ENCODE measurements around the gene EFHD1.
"Not testable (repeated sequence)": the region's sequence is repeated elsewhere in the genome, so short reads cannot be mapped to it uniquely, and the experiment has no call there.

EFHD1 gene

DNA sequence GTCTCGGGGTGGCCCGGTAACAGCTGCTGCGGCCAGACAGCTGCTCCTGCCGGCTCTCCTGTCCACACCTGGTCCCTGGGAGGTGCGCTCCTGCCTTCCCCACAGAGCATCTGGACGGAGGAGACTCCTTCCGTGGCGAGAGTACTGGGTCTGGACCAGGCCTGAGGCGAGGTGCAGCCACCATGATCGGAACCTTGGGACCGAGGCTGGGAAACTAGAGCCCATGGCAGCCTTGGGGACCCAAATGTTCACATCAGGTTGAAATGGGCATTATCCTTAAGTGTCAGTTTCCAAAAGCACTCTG lies 64.4 kb downstream of the EFHD1 start:
- Histone ChIP-seq H3K36me3 (ENCODE audit: control insufficient read depth, insufficient read depth, low read length) (no peaks in the 10 kb centered on the region; the same call in 1 of the 2 replicates), H3K9ac (ENCODE audit: low read length) (peak overlapping the region; percentile 97), H3K27ac (ENCODE audit: low read depth, low read length) (peak overlapping the region; percentile 60), H3K27me3 (ENCODE audit: control insufficient read depth, insufficient read depth, low read length) (no peaks in the 10 kb centered on the region), H3K9me3 (ENCODE audit: control insufficient read depth, insufficient read depth, low read depth, low read length) (no peaks in the 10 kb centered on the region), H3K4me3 (ENCODE audit: low read depth, low read length) (peak overlapping the region; percentile 100), H3K4me1 (ENCODE audit: control insufficient read depth, insufficient read depth, low read length) (peaks cover 20% of the 10 kb centered on the region)

DNA sequence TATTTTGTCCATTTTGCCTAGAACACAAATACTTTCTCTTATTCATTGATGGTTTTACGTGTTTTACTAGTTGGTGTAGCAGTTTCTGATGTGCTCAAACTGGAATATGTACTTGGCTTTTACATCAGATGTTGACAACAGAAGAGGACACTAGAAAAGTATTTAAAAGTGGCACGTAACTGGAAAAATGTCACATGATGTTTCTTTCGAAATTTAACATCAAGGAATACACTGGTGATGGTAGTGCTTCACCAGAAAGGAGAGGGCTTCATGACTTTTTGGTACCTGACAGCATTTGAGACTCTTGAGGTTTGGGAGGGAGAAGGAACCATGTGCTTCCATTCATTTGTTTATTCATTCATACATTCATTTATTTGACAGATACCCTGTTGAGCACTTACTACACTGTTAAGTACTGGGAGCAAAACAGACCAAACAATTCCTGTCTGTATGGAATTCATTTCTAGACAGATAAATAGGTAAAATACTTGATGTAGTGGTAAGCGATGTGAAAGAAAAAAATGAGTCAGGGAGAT lies 65.2 kb downstream of the EFHD1 start:
- Histone ChIP-seq H3K9me3 (ENCODE audit: control insufficient read depth, insufficient read depth, low read depth, low read length) (no peaks in the 10 kb centered on the region), H3K27me3 (ENCODE audit: control insufficient read depth, insufficient read depth, low read length) (no peaks in the 10 kb centered on the region), H3K9ac (ENCODE audit: low read length) (peak overlapping the region; percentile 97), H3K4me1 (ENCODE audit: control insufficient read depth, insufficient read depth, low read length) (peaks cover 20% of the 10 kb centered on the region), H3K4me3 (ENCODE audit: low read depth, low read length) (peak overlapping the region; percentile 100), H3K27ac (ENCODE audit: low read depth, low read length) (no peak overlapping the region), H3K36me3 (ENCODE audit: control insufficient read depth, insufficient read depth, low read length) (peaks cover 3% of the 10 kb centered on the region)

DNA sequence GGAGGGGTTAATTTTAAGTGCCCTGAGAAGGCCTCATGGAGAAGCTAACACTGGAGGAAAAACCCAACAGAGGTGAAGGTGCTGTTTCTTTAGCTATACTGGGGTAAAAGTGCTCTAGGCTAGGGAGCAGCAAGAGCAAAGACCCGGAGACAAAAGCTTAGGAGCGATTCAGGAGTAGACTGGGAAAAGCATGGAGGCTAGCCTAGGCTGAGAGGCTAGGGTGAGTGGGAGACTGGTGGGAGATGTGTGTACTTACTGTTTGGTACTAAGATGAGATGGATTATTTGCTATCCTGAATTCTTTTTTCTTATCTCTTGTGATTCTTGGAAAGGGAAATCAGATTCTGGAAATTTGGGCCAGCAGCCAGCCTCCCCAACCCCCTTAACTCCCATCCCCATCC lies 65.7 kb downstream of the EFHD1 start:
- Histone ChIP-seq H3K9ac (ENCODE audit: low read length) (no peak overlapping the region), H3K27ac (ENCODE audit: low read depth, low read length) (no peak overlapping the region), H3K27me3 (ENCODE audit: control insufficient read depth, insufficient read depth, low read length) (no peaks in the 10 kb centered on the region), H3K9me3 (ENCODE audit: control insufficient read depth, insufficient read depth, low read depth, low read length) (no peaks in the 10 kb centered on the region), H3K36me3 (ENCODE audit: control insufficient read depth, insufficient read depth, low read length) (peaks cover 8% of the 10 kb centered on the region), H3K4me3 (ENCODE audit: low read depth, low read length) (peak overlapping the region; percentile 100), H3K4me1 (ENCODE audit: control insufficient read depth, insufficient read depth, low read length) (peaks cover 20% of the 10 kb centered on the region)

DNA sequence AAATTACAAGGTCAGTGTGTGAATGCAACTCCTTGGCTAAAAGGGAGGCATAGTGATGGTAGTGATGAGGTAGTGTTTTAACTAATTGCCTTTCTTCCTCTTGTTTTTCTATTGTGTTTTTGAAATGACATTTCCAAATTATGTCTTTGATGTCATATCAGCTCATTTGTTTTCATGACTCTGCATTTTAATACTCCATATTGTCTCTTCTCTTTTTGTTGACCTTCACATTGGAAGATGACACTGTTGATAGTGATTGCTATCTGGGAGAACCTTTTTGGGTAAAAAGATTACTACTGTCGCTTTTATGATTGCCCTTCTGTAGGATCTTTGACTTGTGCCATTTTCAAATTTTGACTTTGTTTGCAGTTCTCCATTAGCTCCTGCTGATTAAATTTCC lies 66.8 kb downstream of the EFHD1 start:
- Histone ChIP-seq H3K9me3 (ENCODE audit: control insufficient read depth, insufficient read depth, low read depth, low read length) (no peaks in the 10 kb centered on the region), H3K4me1 (ENCODE audit: control insufficient read depth, insufficient read depth, low read length) (peaks cover 20% of the 10 kb centered on the region), H3K27ac (ENCODE audit: low read depth, low read length) (no peak overlapping the region), H3K27me3 (ENCODE audit: control insufficient read depth, insufficient read depth, low read length) (no peaks in the 10 kb centered on the region), H3K36me3 (ENCODE audit: control insufficient read depth, insufficient read depth, low read length) (peaks cover 15% of the 10 kb centered on the region), H3K4me3 (ENCODE audit: low read depth, low read length) (no peak overlapping the region), H3K9ac (ENCODE audit: low read length) (no peak overlapping the region)

DNA sequence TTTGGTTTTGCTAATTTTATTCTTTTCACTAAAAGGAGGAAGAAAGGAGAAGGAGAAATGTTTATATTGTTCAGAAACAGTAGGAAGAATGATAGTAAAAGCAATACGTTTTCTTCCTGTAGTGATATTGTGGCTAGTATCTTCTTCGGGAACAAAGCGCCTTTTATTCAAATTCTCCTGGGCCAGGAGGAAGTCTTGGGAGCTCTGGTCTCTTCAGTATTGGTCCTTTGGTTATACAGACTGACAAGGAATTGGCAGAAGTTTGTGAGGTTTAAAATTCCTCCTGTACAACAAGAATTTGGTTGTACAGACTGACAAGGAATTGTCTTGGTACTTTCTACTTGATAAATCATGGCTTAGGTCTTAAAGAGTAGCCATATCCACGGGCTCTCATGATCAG lies 73.7 kb downstream of the EFHD1 start:
- Histone ChIP-seq H3K36me3 (ENCODE audit: control insufficient read depth, insufficient read depth, low read length) (peaks cover 38% of the 10 kb centered on the region), H3K9me3 (ENCODE audit: control insufficient read depth, insufficient read depth, low read depth, low read length) (no peaks in the 10 kb centered on the region), H3K4me3 (ENCODE audit: low read depth, low read length) (no peak overlapping the region), H3K27me3 (ENCODE audit: control insufficient read depth, insufficient read depth, low read length) (no peaks in the 10 kb centered on the region), H3K4me1 (ENCODE audit: control insufficient read depth, insufficient read depth, low read length) (no peaks in the 10 kb centered on the region), H3K9ac (ENCODE audit: low read length) (no peak overlapping the region), H3K27ac (ENCODE audit: low read depth, low read length) (no peak overlapping the region)

DNA sequence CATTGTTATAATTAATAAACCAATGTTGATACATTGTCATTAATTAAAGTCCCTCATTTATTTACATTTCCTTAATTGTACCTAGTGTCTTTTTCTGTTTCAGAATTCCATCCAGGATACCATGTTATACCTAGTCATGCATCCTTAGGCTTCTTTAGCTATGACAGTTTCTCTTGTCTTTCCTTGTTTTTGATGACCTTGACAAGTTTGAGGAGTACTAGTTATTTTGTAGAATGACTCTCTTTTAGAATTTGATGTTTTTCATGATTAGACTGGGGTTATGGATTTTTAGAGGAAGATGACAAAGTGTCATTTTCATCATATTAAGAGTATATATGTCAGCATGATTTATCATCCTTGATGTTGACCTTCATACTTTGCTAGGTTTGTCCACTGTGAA lies 80.1 kb downstream of the EFHD1 start:
- Histone ChIP-seq H3K9me3 (ENCODE audit: control insufficient read depth, insufficient read depth, low read depth, low read length) (no peaks in the 10 kb centered on the region), H3K4me1 (ENCODE audit: control insufficient read depth, insufficient read depth, low read length) (no peaks in the 10 kb centered on the region), H3K4me3 (ENCODE audit: low read depth, low read length) (no peak overlapping the region), H3K27ac (ENCODE audit: low read depth, low read length) (no peak overlapping the region), H3K36me3 (ENCODE audit: control insufficient read depth, insufficient read depth, low read length) (peaks cover 10% of the 10 kb centered on the region; the same call in 1 of the 2 replicates), H3K9ac (ENCODE audit: low read length) (no peak overlapping the region), H3K27me3 (ENCODE audit: control insufficient read depth, insufficient read depth, low read length) (no peaks in the 10 kb centered on the region)

DNA sequence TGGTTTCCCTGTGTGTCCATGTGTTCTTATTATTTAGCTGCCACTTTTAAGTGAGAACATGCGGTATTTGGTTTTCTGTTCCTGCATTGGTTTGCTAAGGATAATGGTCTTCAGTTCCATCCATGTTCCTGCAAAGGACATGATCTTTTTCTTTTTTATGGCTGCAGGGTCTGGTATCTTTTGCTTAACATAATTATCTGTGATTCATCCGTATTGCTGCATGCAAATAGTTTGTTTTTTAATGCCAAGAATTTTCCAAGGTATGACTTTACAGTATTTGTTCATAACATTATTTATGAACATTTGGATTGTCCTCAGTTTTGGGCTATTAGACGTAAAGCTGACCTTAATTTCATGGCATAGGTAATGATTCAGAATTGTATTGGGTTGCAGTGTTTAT lies 81.6 kb downstream of the EFHD1 start:
- H3K9ac ChIP-seq (ENCODE audit: low read length): no peak overlapping the region
- H3K4me3 ChIP-seq (ENCODE audit: low read depth, low read length): no peak overlapping the region
- H3K4me1 ChIP-seq (ENCODE audit: control insufficient read depth, insufficient read depth, low read length): no peaks in the 10 kb centered on the region
- peaks cover 13% of the 10 kb centered on the region; the same call in 1 of the 2 replicates for H3K36me3 ChIP-seq (ENCODE audit: control insufficient read depth, insufficient read depth, low read length)
- H3K9me3 ChIP-seq (ENCODE audit: control insufficient read depth, insufficient read depth, low read depth, low read length): no peaks in the 10 kb centered on the region
- H3K27ac ChIP-seq (ENCODE audit: low read depth, low read length): no peak overlapping the region
- H3K27me3 ChIP-seq (ENCODE audit: control insufficient read depth, insufficient read depth, low read length): no peaks in the 10 kb centered on the region

DNA sequence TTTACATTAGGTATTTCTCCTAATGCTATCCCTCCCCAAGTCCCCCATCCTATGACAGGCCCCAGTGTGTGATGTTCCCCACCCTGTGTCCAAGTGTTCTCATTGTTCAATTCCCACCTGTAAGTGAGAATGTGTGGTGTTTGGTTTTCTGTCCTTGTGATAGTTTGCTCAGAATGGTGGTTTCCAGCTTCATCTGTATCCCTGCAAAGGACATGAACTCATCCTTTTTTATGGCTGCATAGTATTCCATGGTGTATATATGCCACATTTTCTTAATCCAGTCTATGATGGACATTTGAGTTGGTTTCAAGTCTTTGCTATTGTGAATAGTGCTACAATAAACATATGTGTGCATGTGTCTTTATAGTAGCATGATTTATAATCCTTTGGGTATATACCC lies 86.7 kb downstream of the EFHD1 start:
- H3K9ac ChIP-seq (ENCODE audit: low read length); H3K4me3 ChIP-seq (ENCODE audit: low read depth, low read length); H3K27ac ChIP-seq (ENCODE audit: low read depth, low read length); H3K4me1 ChIP-seq (ENCODE audit: control insufficient read depth, insufficient read depth, low read length); H3K27me3 ChIP-seq (ENCODE audit: control insufficient read depth, insufficient read depth, low read length); H3K9me3 ChIP-seq (ENCODE audit: control insufficient read depth, insufficient read depth, low read depth, low read length): not testable (repeated sequence)
- peaks cover 22% of the 10 kb centered on the region for H3K36me3 ChIP-seq (ENCODE audit: control insufficient read depth, insufficient read depth, low read length)

DNA sequence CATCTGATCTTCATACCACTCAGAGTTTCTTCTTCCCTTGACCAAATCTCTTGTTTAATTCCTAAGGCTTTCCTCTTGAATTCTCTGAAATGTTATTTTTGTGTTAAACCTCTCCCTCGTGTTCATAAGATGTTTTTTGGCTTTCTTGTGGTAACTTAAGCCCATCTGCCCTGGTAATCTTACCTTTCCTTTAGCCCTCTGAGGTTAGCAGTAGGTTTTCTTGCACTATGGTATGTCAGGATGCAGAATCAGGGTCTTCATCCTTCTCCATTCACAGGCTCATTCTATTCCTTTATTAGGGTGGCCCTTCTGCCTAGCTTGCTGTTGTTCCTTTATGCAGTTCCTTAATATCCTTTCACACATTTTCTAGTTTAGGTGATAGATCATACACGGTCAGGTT lies 87.9 kb downstream of the EFHD1 start:
- no peaks in the 10 kb centered on the region for H3K9me3 ChIP-seq (ENCODE audit: control insufficient read depth, insufficient read depth, low read depth, low read length)
- H3K27ac ChIP-seq (ENCODE audit: low read depth, low read length): no peak overlapping the region
- H3K36me3 ChIP-seq (ENCODE audit: control insufficient read depth, insufficient read depth, low read length): peaks cover 32% of the 10 kb centered on the region
- no peak overlapping the region for H3K4me3 ChIP-seq (ENCODE audit: low read depth, low read length)
- H3K27me3 ChIP-seq (ENCODE audit: control insufficient read depth, insufficient read depth, low read length): no peaks in the 10 kb centered on the region
- H3K9ac ChIP-seq (ENCODE audit: low read length): no peak overlapping the region
- no peaks in the 10 kb centered on the region for H3K4me1 ChIP-seq (ENCODE audit: control insufficient read depth, insufficient read depth, low read length)

DNA sequence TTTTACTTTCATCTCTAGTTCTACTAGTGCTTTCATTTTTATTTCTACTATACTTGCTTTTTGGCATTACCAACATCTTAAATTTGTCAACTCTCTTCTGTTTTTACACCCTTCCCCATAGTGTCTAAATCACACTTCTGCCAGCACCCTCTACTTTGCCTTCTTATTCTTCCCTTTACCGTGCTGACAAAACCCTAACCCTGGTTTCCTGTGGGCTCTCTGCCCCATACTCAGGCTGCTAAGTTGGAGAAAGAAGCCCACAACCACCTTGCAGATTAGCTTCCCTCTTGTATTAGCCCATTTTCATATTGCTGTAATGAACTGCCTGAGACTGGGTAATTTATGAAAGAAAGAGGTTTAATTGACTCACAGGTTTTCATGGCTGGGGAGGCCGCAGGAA lies 88.5 kb downstream of the EFHD1 start:
- Histone ChIP-seq H3K4me1 (ENCODE audit: control insufficient read depth, insufficient read depth, low read length) (no peaks in the 10 kb centered on the region), H3K4me3 (ENCODE audit: low read depth, low read length) (no peak overlapping the region), H3K36me3 (ENCODE audit: control insufficient read depth, insufficient read depth, low read length) (peaks cover 32% of the 10 kb centered on the region), H3K27me3 (ENCODE audit: control insufficient read depth, insufficient read depth, low read length) (no peaks in the 10 kb centered on the region), H3K9me3 (ENCODE audit: control insufficient read depth, insufficient read depth, low read depth, low read length) (no peaks in the 10 kb centered on the region), H3K9ac (ENCODE audit: low read length) (no peak overlapping the region), H3K27ac (ENCODE audit: low read depth, low read length) (no peak overlapping the region)

DNA sequence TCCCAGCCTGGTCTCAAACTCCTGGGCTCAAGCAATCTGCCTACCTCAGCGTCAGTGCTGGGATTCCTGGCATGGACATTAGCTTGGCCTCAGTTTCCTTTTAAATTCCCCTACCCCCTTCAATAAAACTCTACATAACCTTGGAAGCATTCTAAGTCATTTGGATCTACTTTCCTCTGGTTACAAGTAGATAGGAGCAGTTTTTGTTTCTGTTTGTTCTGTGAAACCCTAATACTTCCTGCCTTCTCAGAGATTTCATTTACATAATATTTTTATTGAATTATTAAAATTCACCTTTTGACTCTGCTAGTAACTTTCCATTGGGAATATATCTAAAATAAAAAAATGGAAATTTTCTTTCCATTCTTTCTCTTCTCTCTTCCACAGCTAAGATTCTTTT lies 89.6 kb downstream of the EFHD1 start:
- no peaks in the 10 kb centered on the region for H3K27me3 ChIP-seq (ENCODE audit: control insufficient read depth, insufficient read depth, low read length)
- no peak overlapping the region for H3K9ac ChIP-seq (ENCODE audit: low read length)
- H3K4me3 ChIP-seq (ENCODE audit: low read depth, low read length): no peak overlapping the region
- no peaks in the 10 kb centered on the region for H3K9me3 ChIP-seq (ENCODE audit: control insufficient read depth, insufficient read depth, low read depth, low read length)
- H3K4me1 ChIP-seq (ENCODE audit: control insufficient read depth, insufficient read depth, low read length): no peaks in the 10 kb centered on the region
- H3K27ac ChIP-seq (ENCODE audit: low read depth, low read length): no peak overlapping the region
- peaks cover 28% of the 10 kb centered on the region for H3K36me3 ChIP-seq (ENCODE audit: control insufficient read depth, insufficient read depth, low read length)

DNA sequence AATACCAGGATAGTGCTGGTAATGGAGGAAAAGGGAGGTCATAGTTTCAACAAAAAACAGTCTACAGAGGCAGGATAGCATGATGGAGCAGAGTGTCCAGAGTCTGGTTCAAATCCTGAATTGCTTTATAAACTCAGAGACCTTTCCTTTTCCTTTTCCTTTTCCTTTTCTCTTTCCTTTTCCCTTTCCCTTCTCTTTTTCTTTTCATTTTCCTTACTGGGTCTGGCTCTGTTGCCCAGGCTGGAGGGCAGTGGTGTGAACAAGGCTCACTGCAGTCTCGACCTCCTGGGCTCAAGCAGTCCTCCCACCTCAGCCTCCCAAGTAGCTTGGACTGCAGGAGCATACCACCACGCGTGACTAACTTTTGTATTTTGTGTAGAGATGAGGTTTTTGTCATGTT lies 95.4 kb downstream of the EFHD1 start:
- H3K36me3 ChIP-seq (ENCODE audit: control insufficient read depth, insufficient read depth, low read length): peaks cover 44% of the 10 kb centered on the region
- H3K4me1 ChIP-seq (ENCODE audit: control insufficient read depth, insufficient read depth, low read length): no peaks in the 10 kb centered on the region
- no peak overlapping the region for H3K27ac ChIP-seq (ENCODE audit: low read depth, low read length)
- H3K4me3 ChIP-seq (ENCODE audit: low read depth, low read length): no peak overlapping the region
- no peaks in the 10 kb centered on the region for H3K9me3 ChIP-seq (ENCODE audit: control insufficient read depth, insufficient read depth, low read depth, low read length)
- H3K27me3 ChIP-seq (ENCODE audit: control insufficient read depth, insufficient read depth, low read length): no peaks in the 10 kb centered on the region
- H3K9ac ChIP-seq (ENCODE audit: low read length): no peak overlapping the region

Data from HUES6 (cell line).